CMK (cell line): ENCODE measurements around the gene MYRIP.
"Not testable (repeated sequence)": the region's sequence is repeated elsewhere in the genome, so short reads cannot be mapped to it uniquely, and the experiment has no call there.

Source experiments
- DNase-seq: peaks from one replicate; pipeline ENCODE4 v3.0.0-alpha.2; 2010; ENCODE audit warnings: low read depth

MYRIP gene

DNA sequence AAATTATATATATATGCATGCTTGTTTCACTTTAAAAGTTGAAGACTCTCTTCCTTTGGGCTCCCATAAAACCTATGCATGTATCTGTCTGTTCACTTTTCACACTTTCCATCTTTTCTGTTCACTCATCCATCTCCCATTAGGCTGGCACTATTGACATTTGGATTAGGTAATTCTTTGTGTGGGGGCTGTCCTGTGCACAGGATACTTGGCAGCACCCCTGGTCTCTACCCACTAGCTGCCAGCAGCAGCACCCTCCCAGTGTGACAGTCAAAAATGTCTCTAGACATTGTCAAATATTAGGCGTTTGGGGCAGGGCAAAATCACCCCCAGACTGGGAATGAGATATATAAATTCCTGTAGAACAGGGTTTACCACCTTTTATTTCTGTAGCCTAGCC, 427.8 kb downstream of the MYRIP start:
- DNase-seq, result no peak

- no peak for DNase-seq
These were observed 428.6 kb downstream of the MYRIP start for GRCh38 chr3:40237889-40238571.

DNA sequence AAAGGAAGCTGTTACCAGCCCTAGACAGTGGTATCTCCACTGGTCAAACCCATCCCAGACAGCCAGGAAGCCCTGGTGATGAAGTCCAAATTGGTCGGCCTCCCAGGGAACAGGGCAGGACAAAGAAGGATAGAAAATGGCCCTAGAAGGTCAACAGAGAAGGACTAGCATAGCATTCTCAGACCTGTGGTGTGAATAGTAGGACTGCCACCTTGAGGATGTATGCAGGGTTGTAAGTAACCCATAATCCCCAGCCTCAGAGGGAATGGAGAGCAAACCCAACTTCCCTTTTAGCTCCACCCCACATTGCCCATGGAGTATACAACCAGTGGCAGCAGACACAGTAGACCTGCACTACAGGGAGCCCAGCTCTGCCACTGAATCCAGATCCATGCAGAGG, 431.5 kb downstream of the MYRIP start:
- DNase-seq, result no peak

GRCh38 chr3:40242216-40242615, 432.8 kb downstream of the MYRIP start:
- DNase-seq, result no peak

DNA sequence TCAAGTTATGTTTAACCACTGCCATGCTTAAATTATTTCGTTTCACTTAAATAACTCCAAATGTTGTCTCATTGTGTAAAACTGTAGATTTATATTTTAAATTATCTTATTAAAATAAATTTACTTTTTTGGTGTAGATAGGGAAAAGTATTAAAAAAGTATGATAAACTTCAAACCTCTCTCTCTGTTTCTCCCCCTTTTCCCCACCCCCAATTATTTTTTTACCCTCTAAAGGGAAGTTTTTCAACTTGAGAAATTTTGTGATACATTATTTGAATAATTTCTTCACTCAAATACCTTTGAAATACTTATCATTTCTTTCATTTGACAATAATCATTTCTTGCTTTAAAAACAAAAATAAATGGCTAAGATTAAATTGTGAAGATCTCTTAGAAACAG, 433.2 kb downstream of the MYRIP start:
- no peak for DNase-seq

DNA sequence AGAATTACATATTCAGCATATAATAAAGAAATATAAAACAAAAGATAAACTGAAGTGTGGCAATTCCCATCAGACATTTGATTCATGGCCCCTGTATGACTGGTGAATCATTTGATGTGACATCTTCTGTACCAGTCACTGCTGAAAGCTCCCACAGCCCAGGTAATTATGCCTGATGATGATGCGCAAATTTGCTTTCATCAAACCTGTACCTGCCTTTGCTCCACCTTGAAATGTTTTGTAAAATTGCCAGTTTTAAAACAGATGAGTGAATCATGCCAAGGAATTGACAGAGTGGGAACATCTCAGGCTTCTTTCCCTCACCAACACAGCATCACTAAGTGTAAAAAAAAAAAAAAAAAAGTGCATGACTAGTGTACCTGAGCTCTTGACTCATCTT, 433.6 kb downstream of the MYRIP start:
- DNase-seq, result no peak

GRCh38 chr3:40247714-40248454, 438.5 kb downstream of the MYRIP start:
- no peak for DNase-seq

DNA sequence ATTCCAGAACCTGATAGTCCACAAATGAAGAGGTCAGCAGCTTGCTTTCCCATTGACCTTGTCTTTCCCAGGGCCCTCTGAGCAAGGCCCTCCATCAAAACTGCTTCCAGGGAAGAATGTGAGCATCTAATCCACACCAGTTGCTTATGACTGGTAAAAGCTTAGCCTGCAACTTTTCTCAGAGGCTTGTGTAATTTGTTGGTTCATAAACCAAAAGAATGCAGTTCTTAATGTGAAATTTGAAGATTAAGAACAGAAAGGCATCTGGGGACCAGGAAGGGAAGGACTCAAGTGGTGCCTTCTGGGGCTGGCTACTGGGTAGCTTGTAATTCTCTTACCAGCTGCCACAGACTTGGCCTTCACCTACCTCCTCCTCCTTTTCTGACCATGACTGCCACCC, 439.2 kb downstream of the MYRIP start:
- no peak for DNase-seq

- no peak for DNase-seq
These were observed 439.8 kb downstream of the MYRIP start for GRCh38 chr3:40249168-40249567.

GRCh38 chr3:40254491-40254890, 445.1 kb downstream of the MYRIP start:
- no peak for DNase-seq

- DNase-seq, result no peak
These were observed 445.5 kb downstream of the MYRIP start for GRCh38 chr3:40254891-40255290.

DNA sequence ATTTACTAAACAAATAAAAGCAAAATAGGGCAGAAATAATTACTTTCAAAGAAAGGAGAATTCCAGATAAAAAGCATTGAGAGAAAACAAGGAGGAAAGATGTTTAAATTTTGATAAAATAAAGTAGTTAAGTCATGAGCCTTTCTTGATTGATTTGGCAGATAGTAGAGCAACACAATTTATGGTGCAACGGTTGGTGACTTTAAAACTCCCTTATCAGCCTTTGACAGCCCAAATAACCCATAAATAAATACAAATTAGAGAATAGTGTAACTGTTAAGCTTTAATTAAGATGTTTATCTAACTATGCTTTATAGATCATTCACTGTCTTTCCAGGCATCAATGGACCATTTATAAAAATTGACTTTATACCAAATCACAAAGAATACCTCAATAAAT, 446.1 kb downstream of the MYRIP start:
- no peak for DNase-seq

- DNase-seq, result no peak
These were observed 448.7 kb downstream of the MYRIP start for GRCh38 chr3:40258064-40258463.

GRCh38 chr3:40258555-40258954, 449.1 kb downstream of the MYRIP start:
- no peak for DNase-seq

- no peak for DNase-seq
These were observed 452.9 kb downstream of the MYRIP start for GRCh38 chr3:40262331-40262730.

DNA sequence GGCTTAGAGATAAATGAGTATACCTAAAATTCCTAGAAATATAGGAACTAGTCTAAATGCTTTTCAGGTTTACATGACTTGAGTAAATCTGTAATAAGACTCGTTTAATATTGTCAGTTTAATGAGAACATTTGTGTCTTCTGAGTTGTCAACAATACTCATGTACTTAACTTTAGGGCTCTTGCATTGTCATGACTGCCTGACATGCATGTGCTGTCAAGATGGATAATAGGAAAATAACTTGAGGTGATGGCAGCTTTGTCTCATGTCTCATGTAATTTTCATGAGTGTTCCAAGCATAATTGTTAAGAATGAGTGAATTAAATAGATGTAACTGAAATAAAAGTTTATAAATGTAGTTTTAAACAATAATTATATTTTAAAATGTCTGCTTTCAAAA, 455.0 kb downstream of the MYRIP start:
- DNase-seq, result no peak

- DNase-seq, result no peak
These were observed 455.8 kb downstream of the MYRIP start for GRCh38 chr3:40265181-40265580.

DNA sequence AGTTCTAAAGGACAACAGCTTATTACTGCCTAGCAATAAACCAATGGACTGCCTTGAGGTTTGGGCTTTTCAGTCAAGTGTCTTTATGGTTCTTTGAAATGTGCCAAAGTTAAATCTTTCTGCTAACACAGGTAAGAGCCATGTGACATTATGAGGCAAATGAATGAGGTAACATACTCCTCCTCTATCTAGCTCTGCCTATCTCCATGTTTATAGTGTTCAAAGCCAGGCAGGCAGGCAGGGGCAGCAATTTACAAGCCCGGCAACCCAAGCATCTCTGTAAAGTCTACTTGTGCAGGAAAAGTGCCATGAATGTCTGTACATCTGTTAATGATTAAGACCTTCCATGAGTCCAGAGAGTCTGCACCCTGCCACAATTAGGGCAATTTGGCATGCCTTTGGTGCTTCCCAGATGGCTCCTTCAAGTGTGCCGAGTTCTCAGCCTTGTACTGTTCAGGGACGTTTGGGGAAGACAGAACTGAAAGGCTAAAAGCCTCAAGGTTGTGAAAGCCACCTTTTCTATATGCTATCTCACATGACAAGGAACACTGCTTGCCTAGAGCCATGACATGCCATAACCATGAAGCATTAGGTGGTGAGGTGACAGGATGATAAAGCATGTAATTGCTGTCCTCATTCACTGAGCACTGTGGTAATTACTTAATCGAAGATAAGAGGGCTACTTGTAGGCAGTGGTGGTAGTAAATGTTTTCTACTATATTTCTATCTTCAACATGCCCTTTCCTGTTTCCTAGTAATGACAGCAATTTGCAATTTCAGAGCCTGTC, 458.7 kb downstream of the MYRIP start:
- no peak for DNase-seq

- no peak for DNase-seq
These were observed 459.6 kb downstream of the MYRIP start for GRCh38 chr3:40268802-40269524.

DNA sequence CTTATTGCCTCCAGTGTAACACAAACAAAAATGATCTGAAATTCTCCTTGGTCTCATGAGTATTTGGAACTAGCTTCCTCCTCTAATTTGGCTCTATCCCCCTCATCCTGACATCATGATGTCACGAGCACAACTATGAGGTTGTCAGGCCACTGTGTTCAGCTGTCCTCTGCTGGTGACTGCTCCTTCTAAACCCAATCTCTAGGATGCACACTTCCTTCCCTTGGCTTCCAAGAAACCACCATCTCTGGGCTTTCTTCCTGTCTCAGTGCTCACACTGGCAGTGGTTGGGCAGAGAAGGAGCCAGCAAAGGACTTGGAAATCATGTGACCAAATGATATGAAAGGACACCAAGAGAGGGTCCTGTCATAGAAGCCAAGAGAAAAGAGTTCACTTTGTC, 469.4 kb downstream of the MYRIP start:
- peak; percentile 86 for DNase-seq

GRCh38 chr3:40281995-40282394, 472.6 kb downstream of the MYRIP start:
- DNase-seq, result no peak

GRCh38 chr3:40283057-40283456, 473.6 kb downstream of the MYRIP start:
- DNase-seq, result not testable (repeated sequence)
